ENCODE results near the gene LRBA.

LRBA gene

DNA sequence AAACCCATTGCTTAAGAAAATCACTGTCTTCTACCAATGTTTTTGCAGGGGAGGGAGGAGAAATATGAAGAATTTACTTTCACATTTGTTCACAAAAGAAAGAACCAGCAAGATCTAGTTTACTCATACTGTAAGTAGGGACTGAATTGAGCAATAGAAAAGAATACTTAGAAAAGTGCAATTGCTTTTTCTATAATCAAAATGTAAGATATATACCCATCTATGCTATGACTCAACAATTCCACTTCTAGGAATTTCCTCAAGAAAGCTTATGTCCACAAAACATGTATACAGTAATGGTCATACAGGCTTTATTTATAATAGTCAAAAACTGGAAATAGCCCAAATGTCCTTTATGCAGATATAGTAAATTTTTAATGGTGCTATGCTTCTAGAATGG is 196.4 kb downstream of the LRBA start:
- DNase-seq (ENCODE audit: low read depth in 1 of 2, low spot score in 1 of 2): no peak

GRCh38 chr4:150817804-150818528 is 197.1 kb downstream of the LRBA start:
- no peak for DNase-seq (ENCODE audit: low read depth in 1 of 2, low spot score in 1 of 2)

DNA sequence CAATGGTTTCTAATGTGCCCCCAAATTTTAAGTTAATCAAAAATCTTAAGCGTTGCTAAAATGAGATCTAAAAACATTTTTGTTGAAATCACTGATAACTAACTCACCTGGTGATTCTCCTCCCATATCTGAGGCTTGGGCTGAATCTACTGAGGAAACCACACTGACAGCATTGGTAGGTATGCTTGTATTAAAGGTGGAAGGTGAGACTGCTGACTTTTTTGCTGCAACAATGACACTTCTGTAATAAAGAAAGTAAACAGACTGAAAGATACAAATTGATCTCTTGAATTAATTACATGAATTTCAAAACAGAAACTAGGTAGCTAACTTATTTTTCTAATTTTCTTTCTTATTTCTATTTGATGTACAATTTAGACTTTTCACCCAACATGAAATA is 198.1 kb downstream of the LRBA start:
- no peak for DNase-seq (ENCODE audit: low read depth in 1 of 2, low spot score in 1 of 2)

DNA sequence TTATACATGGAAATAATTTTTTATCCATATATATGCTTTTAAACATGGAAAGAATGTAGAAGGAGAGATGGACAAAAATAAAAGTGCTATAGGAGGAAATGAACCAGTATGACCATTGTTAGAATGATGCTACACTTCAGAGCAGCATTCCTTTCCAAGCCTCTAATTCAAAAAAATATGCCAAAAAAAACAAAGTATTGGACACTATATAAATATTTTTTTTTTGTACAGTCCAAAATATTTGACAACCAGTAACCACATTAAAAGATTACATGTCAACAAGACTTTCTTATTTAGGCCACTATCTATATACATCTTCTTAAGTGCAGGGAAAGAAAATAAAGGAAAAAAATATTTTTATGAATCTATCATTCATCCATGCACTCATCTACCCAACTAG is 198.6 kb downstream of the LRBA start:
- no peak for DNase-seq (ENCODE audit: low read depth in 1 of 2, low spot score in 1 of 2)

DNA sequence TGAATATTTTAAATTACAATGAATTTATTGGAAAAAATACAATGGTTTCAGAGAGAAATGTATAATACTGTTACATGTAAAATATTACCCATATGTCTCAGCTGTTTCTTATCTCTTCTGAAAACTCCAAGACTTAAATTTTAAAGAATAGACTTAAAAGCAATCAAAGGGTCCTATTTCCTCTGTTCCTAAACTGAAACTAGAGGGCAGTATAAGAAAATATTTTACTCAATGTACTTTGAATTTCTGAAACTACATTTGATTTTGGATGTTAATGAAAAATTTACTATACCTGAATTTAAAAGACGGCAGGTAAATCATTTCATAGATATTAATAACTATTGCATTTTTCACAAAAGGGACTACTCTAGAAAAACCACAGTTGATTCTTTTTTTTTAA is 200.2 kb downstream of the LRBA start:
- DNase-seq (ENCODE audit: low read depth in 1 of 2, low spot score in 1 of 2): no peak

DNA sequence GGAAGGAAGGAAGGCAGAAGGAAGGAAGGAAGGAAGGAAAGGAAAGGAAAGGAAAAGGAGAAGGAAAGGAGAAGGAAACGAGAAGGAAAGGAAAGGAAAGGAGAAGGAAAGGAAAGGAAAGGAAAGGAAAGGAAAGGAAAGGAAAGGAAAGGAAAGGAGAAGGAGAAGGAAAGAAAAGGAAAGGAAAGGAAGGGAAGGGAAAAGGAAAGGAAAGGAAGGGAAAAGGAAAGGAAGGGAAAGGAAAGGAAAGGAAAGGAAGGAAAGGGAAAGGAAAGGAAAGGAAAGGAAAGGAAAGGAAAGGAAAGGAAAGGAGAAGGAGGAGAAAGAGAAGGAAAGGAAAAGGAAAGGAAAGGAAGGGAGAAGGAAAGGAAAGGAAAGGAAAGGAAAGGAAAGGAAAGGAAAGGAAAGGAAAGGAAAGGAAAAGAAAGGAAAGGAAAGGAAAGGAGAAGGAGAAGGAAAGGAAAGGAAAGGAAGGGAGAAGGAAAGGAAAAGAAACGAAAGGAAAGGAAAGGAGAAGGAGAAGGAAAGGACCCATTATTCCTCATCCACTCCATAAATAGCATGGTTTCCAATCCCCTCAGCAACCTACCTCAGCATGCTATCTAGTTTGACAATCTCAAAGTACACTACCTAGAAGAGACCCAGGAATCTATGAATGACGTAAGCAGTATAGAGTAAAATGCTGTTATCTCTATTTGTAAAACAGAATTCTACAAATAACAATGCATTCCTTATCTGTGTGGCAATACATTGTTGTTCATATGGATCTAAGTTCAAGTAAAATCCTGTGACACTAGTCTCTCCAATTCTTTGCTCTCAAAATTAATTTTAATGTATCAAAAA is 209.7 kb downstream of the LRBA start:
- DNase-seq (ENCODE audit: low read depth in 1 of 2, low spot score in 1 of 2): no peak

- DNase-seq (ENCODE audit: low read depth in 1 of 2, low spot score in 1 of 2): no peak
These were observed 213.3 kb downstream of the LRBA start for GRCh38 chr4:150801833-150802232.

GRCh38 chr4:150799207-150799606 is 215.9 kb downstream of the LRBA start:
- no peak for DNase-seq (ENCODE audit: low read depth in 1 of 2, low spot score in 1 of 2)

DNA sequence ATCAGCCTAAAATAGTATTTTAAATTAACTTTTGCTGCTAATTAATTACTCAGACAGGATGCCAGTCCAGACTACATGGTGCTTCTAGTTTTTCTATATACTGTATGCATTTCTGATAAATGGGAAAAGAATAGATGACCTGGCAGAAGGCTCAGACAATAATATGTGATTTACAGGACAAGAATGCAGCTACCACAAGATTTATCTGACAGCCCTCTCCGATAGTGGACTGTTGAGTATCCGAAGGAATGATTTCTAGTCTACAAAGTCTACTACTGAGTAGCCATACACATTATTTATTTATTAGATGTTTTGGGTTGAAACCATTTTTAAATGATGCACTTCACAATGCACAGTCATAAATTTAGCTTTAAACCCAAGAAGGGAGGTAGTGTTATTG is 220.4 kb downstream of the LRBA start:
- no peak for DNase-seq (ENCODE audit: low read depth in 1 of 2, low spot score in 1 of 2)

DNA sequence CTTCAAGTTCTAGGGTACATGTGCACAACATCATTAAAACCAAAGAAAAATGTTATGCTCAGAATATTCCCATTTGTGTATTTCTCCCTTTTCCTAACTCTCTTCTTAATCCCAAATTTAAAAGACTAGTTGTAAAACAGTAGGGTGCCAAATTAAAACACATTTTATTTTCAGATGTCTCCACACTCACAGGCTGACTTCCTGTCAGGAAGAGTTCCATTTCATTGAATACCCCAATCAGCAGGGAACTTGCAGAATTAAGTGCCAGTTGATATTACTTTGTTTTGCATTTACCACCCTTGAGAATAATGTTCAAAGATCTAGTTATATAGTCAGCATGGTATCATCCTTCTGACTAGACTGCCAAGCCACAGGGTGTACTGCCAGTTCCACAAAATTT is 225.2 kb downstream of the LRBA start:
- no peak for DNase-seq (ENCODE audit: low read depth in 1 of 2, low spot score in 1 of 2)

GRCh38 chr4:150784939-150785338 is 230.1 kb downstream of the LRBA start:
- no peak for DNase-seq (ENCODE audit: low read depth in 1 of 2, low spot score in 1 of 2)

- DNase-seq (ENCODE audit: low read depth in 1 of 2, low spot score in 1 of 2): no peak
These were observed 230.8 kb downstream of the LRBA start for GRCh38 chr4:150784305-150784704.

DNA sequence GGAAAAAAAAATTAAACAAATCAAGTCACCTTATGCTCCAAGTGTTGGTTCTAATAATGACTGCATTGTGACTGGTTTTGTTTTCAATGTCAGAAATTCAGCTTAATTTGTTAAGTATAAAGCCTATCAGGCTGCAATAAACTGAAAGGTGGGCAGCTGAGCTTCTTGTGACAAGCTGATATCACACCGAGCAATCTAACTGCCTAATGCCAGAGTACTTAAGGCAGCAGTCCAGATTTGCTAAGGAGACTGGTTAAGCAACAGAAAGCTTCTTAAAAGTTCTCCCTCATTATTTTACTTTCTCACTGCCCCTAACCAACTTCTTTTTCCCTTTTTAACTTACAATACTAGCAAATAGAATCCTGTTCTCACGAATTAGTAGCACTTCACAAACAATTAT is 232.2 kb downstream of the LRBA start:
- DNase-seq (ENCODE audit: low read depth in 1 of 2, low spot score in 1 of 2): no peak

GRCh38 chr4:150782311-150782710 is 232.8 kb downstream of the LRBA start:
- DNase-seq (ENCODE audit: low read depth in 1 of 2, low spot score in 1 of 2): no peak

DNA sequence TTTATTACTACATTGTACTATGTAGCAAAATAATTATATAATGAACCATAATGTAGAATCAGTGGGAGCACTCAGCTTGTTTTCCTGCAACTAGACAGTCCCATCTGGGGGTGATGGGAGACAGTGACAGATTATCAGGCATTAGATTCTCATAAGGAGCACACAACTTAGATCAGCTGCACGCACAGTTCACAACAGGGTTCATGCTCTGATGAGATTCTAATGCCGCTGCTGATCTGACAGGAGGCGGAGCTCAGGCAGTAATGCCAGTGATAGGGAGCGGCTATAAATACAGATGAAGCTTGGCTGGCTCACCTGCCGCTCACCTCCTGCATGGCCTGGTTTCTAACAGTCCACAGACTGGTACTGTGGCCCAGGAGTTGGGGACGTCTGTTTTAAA is 233.9 kb downstream of the LRBA start:
- no peak for DNase-seq (ENCODE audit: low read depth in 1 of 2, low spot score in 1 of 2)

DNA sequence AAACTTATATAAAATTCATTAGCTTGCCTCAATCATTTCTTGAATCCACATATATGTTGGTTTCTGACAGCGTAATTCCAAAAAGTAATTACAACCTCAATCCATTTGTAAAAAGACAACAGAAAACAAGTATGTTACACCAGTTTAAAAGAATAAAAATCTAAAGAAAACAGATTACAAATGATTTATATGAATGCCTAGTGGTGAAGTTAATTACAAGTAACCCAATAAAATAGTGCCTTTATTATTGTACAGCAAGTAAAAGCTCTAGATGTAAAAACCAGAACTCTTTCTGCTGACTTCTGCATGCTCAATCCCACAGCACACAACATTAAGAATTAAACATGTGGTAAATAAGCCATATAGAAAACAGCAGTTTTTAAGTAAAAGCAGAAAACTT is 235.4 kb downstream of the LRBA start:
- no peak for DNase-seq (ENCODE audit: low read depth in 1 of 2, low spot score in 1 of 2)

- DNase-seq (ENCODE audit: low read depth in 1 of 2, low spot score in 1 of 2): no peak
These were observed 241.2 kb downstream of the LRBA start for GRCh38 chr4:150773729-150774449.

DNA sequence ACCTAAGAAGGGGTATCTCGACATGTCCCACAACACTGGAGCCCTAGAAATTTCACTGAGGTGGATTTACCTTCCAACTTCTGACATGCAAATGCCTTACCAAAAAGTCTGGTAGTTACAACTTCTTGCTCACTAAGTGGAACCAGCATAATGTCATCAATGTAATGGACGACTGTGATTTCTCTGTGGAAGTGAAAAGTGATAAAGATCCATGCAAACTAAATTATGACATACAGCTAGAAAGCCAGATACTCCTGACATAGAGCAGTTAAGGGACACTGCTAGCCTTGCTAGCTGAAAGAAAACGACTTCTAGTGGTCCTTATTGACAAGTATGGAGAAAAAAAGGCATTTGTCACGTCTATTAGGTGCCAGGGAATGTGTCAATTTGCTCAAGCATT is 242.1 kb downstream of the LRBA start:
- no peak for DNase-seq (ENCODE audit: low read depth in 1 of 2, low spot score in 1 of 2)

GRCh38 chr4:150771382-150771781 is 243.7 kb downstream of the LRBA start:
- no peak for DNase-seq (ENCODE audit: low read depth in 1 of 2, low spot score in 1 of 2)

DNA sequence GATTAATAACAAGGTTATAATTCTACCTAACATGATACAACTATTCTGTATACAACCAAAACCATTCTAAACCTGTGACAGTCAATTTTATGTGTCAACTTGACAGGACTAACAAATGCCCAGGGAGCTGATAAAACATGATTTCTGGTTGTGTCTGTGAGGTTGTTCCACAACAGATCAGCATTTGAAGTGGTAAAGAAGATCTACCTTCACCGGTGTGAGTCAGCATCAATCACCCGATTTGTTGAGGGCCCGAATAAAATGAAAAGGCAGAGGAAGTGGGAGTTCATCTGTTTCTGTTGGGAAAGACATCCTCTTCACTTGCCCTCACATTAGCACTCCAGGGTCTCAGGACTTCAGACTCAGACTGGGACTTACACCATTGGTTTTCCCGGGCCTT is 245.2 kb downstream of the LRBA start:
- DNase-seq (ENCODE audit: low read depth in 1 of 2, low spot score in 1 of 2): no peak

DNA sequence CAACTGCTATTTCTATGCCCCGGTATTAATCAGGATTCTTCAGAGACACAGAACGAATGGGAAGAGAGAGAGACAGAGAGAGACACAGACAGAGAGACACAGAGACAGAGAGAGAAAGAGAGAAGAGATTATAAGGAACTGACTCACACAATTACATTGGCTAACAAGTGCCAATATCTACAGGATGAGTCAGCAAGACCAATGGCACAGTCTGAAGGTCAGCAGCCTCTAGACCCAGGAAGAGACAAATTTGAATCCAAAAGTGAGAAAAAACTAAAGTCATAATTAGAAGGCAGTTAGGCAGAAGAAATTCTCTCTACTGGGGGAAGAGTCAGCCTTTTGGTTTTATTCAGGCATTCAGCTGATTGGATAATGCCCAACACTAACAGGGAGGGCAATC is 245.8 kb downstream of the LRBA start:
- no peak for DNase-seq (ENCODE audit: low read depth in 1 of 2, low spot score in 1 of 2)

- no peak for DNase-seq (ENCODE audit: low read depth in 1 of 2, low spot score in 1 of 2)
These were observed 246.6 kb downstream of the LRBA start for GRCh38 chr4:150768497-150768896.
